SK-N-MC (cell line): ENCODE results near the gene GAS6.

Experiments used
- EZH2 ChIP-seq: fragments of 200-600 bp; sonication (generic); IDR thresholded peaks from one replicate; pipeline ENCODE4 v1.6.1; 2017; ENCODE audit warnings: antibody characterized with exemption
- POLR2AphosphoS5 ChIP-seq: IDR thresholded peaks from 2 replicates; pipeline ENCODE4 v1.6.1; 2012; ENCODE audit warnings: mild to moderate bottlenecking, low read depth, low read length, borderline replicate concordance

DNA sequence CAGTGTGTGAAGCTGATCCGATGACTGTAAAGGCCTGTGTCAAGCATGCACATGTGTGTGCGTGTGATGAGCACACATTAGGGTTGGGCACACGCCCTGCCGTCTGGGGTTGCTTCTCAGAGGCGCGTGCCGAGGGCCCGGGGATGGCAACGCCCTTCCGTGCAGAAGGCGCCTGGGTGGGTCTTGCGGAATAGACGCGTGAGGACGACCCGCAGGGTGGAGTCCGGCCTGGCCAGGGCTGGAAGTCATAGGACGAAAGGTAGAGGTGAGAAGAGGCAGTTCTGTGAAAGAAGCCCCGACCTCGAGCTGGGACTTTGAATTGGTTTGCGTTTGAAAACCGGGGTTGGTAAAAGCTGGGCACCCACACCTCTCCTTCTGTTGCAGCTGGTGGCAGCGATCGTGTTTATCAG lies 69.1 kb downstream of the GAS6 start:
- no peak for TF ChIP-seq EZH2
- TF ChIP-seq POLR2AphosphoS5: no peak
